GM12878 (cell line): ENCODE data around the gene KRT79.

ENCODE experiments used
- HCFC1 ChIP-seq: fragments of 150-350 bp; IDR thresholded peaks from 2 replicates; pipeline ENCODE4 v1.6.1; 2014; ENCODE audit warnings: low read length
- RUNX3 ChIP-seq: IDR thresholded peaks from 2 replicates; pipeline ENCODE4 v1.6.1; 2012; ENCODE audit warnings: low read length, inconsistent platforms
- ZNF274 ChIP-seq: IDR thresholded peaks from one replicate; pipeline ENCODE4 v1.8.0; 2011; ENCODE audit not compliant: insufficient read length, insufficient read depth
- ZSCAN29 ChIP-seq: fragments of 450-650 bp; IDR thresholded peaks from 2 replicates; pipeline ENCODE4 v1.6.1; 2017; ENCODE audit warnings: mild to moderate bottlenecking, moderate library complexity
- TF ChIP-seq, protein P1 (sequence below), 3 experiments: IDR thresholded peaks in 2 of 3; conservative IDR thresholded peaks in 1 of 3; 2 replicates each; pipeline ENCODE4 v1.5.1; 2011; ENCODE audit warnings: low read depth in 3 of 3, low read length in 3 of 3, mild to moderate bottlenecking in 3 of 3, control low read depth in 2 of 3, moderate library complexity in 2 of 3, inconsistent platforms in 1 of 3, mixed read lengths in 1 of 3; ENCODE audit not compliant: control insufficient read depth in 2 of 3, insufficient read depth in 1 of 3; ENCODE audit errors: extremely low read depth in 1 of 3
- TF ChIP-seq, protein P2 (sequence below): fragments of 450-650 bp; IDR thresholded peaks from 2 replicates; pipeline ENCODE4 v1.6.1; 2017; ENCODE audit warnings: mild to moderate bottlenecking

DNA sequence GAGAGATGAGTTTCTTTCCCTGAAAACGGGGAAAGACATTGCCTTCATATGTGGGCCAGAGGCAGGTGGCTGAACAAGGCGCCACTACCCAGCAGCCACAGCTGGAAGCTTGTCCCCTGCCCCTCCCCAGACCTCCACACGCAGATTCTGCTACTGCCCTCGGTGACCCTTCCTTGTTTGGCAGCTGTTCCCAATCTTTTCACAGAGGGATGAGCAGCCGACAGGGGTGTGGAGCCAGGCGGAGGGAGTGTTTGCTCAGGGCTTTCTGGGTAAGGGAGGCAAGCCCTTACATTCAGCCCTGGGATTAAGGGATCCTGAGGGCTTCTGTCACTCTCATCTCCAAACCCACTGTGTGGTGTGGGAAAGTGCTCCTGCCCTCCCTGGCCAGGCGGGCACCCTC, 15.7 kb downstream of the KRT79 start:
- TF ChIP-seq, protein P1, sequence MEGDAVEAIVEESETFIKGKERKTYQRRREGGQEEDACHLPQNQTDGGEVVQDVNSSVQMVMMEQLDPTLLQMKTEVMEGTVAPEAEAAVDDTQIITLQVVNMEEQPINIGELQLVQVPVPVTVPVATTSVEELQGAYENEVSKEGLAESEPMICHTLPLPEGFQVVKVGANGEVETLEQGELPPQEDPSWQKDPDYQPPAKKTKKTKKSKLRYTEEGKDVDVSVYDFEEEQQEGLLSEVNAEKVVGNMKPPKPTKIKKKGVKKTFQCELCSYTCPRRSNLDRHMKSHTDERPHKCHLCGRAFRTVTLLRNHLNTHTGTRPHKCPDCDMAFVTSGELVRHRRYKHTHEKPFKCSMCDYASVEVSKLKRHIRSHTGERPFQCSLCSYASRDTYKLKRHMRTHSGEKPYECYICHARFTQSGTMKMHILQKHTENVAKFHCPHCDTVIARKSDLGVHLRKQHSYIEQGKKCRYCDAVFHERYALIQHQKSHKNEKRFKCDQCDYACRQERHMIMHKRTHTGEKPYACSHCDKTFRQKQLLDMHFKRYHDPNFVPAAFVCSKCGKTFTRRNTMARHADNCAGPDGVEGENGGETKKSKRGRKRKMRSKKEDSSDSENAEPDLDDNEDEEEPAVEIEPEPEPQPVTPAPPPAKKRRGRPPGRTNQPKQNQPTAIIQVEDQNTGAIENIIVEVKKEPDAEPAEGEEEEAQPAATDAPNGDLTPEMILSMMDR (IDR thresholded peaks at IDR 0.05 in 2 of 3, conservative IDR thresholded peaks at IDR 0.05 in 1 of 3; ENCODE audit: control insufficient read depth in 2 of 3, extremely low read depth in 1 of 3, insufficient read depth in 1 of 3, low read depth in 3 of 3, low read length in 3 of 3) = no peak
- TF ChIP-seq ZSCAN29 = no peak
- TF ChIP-seq, protein P2, sequence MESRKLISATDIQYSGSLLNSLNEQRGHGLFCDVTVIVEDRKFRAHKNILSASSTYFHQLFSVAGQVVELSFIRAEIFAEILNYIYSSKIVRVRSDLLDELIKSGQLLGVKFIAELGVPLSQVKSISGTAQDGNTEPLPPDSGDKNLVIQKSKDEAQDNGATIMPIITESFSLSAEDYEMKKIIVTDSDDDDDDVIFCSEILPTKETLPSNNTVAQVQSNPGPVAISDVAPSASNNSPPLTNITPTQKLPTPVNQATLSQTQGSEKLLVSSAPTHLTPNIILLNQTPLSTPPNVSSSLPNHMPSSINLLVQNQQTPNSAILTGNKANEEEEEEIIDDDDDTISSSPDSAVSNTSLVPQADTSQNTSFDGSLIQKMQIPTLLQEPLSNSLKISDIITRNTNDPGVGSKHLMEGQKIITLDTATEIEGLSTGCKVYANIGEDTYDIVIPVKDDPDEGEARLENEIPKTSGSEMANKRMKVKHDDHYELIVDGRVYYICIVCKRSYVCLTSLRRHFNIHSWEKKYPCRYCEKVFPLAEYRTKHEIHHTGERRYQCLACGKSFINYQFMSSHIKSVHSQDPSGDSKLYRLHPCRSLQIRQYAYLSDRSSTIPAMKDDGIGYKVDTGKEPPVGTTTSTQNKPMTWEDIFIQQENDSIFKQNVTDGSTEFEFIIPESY = no peak
- TF ChIP-seq RUNX3 = no peak
- TF ChIP-seq HCFC1 = no peak
- TF ChIP-seq ZNF274 = no peak
